Stimulated activated CD4-positive, alpha-beta T cell treated with anti-CD3 and anti-CD28 coated beads, Interleukin-4, amount 100 ng/mL, for 48 hours (primary cell): ENCODE results near the gene DNAJC5.
"Not testable (repeated sequence)": the region's sequence is repeated elsewhere in the genome, so short reads cannot be mapped to it uniquely, and the experiment has no call there.

Source experiments
- DNase-seq, 2 donors: peaks; one replicate each; pipeline ENCODE4 v3.0.0-alpha.2; 2020; ENCODE audit warnings: low read depth in 2 of 2

DNAJC5 gene

GRCh38 chr20:63908008-63908682, 13.2 kb downstream of the DNAJC5 start:
- DNase-seq = no peak

- DNase-seq = no peak
Measured at GRCh38 chr20:63911176-63911575, 16.2 kb downstream of the DNAJC5 start.

GRCh38 chr20:63913768-63914167, 18.8 kb downstream of the DNAJC5 start:
- DNase-seq = no peak

- no peak for DNase-seq
Measured at GRCh38 chr20:63915471-63915870, 20.5 kb downstream of the DNAJC5 start.

- not testable (repeated sequence) for DNase-seq
Measured at GRCh38 chr20:63916371-63916939, 21.5 kb downstream of the DNAJC5 start.

- DNase-seq = no peak
Measured at GRCh38 chr20:63917811-63918210, 22.9 kb downstream of the DNAJC5 start.

- no peak for DNase-seq
Measured at GRCh38 chr20:63919130-63919529, 24.2 kb downstream of the DNAJC5 start.

GRCh38 chr20:63920226-63920625, 25.3 kb downstream of the DNAJC5 start:
- DNase-seq = no peak

- no peak for DNase-seq
Measured at GRCh38 chr20:63923651-63924050, 28.7 kb downstream of the DNAJC5 start.

GRCh38 chr20:63924241-63924640, 29.3 kb downstream of the DNAJC5 start:
- DNase-seq = no peak

- DNase-seq = no peak
Measured at GRCh38 chr20:63926298-63926697, 31.4 kb downstream of the DNAJC5 start.

GRCh38 chr20:63929071-63929470, 34.1 kb downstream of the DNAJC5 start:
- DNase-seq = no peak

GRCh38 chr20:63929473-63929883, 34.6 kb downstream of the DNAJC5 start:
- not testable (repeated sequence) for DNase-seq

GRCh38 chr20:63930971-63931553, 36.1 kb downstream of the DNAJC5 start:
- no peak for DNase-seq

- DNase-seq = no peak
Measured at GRCh38 chr20:63931735-63932134, 36.8 kb downstream of the DNAJC5 start.

- no peak for DNase-seq
Measured at GRCh38 chr20:63932606-63933160, 37.8 kb downstream of the DNAJC5 start.

GRCh38 chr20:63933646-63934045, 38.7 kb downstream of the DNAJC5 start:
- DNase-seq = no peak

- DNase-seq = no peak
Measured at GRCh38 chr20:63934271-63935068, 39.5 kb downstream of the DNAJC5 start.

GRCh38 chr20:63935447-63935846, 40.5 kb downstream of the DNAJC5 start:
- no peak for DNase-seq

- no peak for DNase-seq
Measured at GRCh38 chr20:63937596-63937995, 42.7 kb downstream of the DNAJC5 start.

- no peak for DNase-seq
Measured at GRCh38 chr20:63939061-63939935, 44.4 kb downstream of the DNAJC5 start.
